Measurements from ENCODE around the gene ANKDD1B.
A peak's percentile ranks its signal among the peaks of the same experiment; 100 is the strongest.

Gene ANKDD1B

DNA sequence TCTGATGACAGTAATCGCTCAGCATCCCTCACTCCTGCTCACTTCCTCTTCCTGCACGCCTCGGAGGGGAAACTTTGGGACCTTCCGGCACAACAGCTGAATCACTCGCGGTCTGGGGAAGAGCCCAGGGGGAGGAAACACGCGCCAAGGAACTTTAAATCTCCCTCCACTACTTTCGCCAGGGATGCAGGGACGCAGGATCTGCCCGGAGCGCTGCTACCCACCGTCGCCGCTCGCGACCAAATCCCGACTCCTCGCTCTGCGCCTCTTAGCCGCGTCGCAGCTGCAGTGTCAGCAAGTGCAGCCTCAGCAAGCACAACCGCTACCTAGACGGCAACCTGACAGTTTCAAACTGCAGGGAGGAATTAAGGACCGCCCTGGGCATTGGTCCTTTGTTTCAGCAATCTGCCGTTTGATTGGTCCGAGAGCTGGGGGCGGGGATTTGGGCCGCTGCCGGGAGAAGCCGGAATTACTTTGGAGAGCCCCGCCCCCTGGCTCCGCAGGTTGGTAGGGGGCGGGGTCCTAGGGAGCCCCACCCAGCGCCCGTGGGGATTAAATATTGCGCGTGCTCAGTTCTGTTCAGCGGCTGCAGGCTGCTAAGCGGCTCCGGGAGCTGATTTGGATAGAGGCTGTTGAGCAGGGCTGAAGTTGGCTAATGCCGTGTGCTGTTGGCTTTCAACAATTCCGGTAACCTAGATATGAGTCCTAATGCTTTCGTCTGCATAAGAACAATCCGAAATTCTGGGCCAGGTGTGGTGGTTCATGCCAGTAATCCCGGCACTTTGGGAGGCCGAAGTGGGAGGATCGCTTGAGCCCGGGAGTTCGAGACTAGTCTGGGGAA lies 106.0 kb downstream of the ANKDD1B start, which contains the start of gene POC5:
Gene POC5 (minus strand): TSS at position 356 of the 841 bp plus-strand sequence. CDS start 4,500 bp downstream, outside the sequence.
- TF ChIP-seq, protein P1, sequence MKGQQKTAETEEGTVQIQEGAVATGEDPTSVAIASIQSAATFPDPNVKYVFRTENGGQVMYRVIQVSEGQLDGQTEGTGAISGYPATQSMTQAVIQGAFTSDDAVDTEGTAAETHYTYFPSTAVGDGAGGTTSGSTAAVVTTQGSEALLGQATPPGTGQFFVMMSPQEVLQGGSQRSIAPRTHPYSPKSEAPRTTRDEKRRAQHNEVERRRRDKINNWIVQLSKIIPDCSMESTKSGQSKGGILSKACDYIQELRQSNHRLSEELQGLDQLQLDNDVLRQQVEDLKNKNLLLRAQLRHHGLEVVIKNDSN (IDR thresholded peaks at IDR 0.05) = no peak
- TF ChIP-seq EP300 (IDR thresholded peaks at IDR 0.05; ENCODE audit: borderline replicate concordance) = no peak
- TF ChIP-seq, protein P2, sequence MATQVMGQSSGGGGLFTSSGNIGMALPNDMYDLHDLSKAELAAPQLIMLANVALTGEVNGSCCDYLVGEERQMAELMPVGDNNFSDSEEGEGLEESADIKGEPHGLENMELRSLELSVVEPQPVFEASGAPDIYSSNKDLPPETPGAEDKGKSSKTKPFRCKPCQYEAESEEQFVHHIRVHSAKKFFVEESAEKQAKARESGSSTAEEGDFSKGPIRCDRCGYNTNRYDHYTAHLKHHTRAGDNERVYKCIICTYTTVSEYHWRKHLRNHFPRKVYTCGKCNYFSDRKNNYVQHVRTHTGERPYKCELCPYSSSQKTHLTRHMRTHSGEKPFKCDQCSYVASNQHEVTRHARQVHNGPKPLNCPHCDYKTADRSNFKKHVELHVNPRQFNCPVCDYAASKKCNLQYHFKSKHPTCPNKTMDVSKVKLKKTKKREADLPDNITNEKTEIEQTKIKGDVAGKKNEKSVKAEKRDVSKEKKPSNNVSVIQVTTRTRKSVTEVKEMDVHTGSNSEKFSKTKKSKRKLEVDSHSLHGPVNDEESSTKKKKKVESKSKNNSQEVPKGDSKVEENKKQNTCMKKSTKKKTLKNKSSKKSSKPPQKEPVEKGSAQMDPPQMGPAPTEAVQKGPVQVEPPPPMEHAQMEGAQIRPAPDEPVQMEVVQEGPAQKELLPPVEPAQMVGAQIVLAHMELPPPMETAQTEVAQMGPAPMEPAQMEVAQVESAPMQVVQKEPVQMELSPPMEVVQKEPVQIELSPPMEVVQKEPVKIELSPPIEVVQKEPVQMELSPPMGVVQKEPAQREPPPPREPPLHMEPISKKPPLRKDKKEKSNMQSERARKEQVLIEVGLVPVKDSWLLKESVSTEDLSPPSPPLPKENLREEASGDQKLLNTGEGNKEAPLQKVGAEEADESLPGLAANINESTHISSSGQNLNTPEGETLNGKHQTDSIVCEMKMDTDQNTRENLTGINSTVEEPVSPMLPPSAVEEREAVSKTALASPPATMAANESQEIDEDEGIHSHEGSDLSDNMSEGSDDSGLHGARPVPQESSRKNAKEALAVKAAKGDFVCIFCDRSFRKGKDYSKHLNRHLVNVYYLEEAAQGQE (IDR thresholded peaks at IDR 0.05; ENCODE audit: low read depth) = no peak
- TF ChIP-seq TAF1 (IDR thresholded peaks at IDR 0.05; ENCODE audit: low read depth) = peak; percentile 82
- TF ChIP-seq YY1 (IDR thresholded peaks at IDR 0.05; ENCODE audit: low read depth) = no peak
- no peak for TF ChIP-seq ZBTB7A (IDR thresholded peaks at IDR 0.05; ENCODE audit: low read depth)
- no peak for TF ChIP-seq EGR1 (IDR thresholded peaks at IDR 0.05)
- TF ChIP-seq RAD21 (IDR thresholded peaks at IDR 0.05; ENCODE audit: low read depth) = no peak
- TF ChIP-seq NFIC (IDR thresholded peaks at IDR 0.05) = peak; percentile 67
- TF ChIP-seq CEBPB (IDR thresholded peaks at IDR 0.05) = no peak
- peak; percentile 50 for TF ChIP-seq TCF12 (IDR thresholded peaks at IDR 0.05; ENCODE audit: low read depth)
- TF ChIP-seq, protein P3, sequence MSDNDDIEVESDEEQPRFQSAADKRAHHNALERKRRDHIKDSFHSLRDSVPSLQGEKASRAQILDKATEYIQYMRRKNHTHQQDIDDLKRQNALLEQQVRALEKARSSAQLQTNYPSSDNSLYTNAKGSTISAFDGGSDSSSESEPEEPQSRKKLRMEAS (IDR thresholded peaks at IDR 0.05) = peak; percentile 92
- TF ChIP-seq FOXM1 (IDR thresholded peaks at IDR 0.05; ENCODE audit: borderline replicate concordance, low read depth) = peak; percentile 56
- TF ChIP-seq CREB1 (IDR thresholded peaks at IDR 0.05; ENCODE audit: low read depth) = 0 out of 2 replicates have a peak, but pooled peaks have one; percentile 46
- TF ChIP-seq TEAD4 (IDR thresholded peaks at IDR 0.05) = 0 out of 2 replicates have a peak, but pooled peaks have one; percentile 10

DNA sequence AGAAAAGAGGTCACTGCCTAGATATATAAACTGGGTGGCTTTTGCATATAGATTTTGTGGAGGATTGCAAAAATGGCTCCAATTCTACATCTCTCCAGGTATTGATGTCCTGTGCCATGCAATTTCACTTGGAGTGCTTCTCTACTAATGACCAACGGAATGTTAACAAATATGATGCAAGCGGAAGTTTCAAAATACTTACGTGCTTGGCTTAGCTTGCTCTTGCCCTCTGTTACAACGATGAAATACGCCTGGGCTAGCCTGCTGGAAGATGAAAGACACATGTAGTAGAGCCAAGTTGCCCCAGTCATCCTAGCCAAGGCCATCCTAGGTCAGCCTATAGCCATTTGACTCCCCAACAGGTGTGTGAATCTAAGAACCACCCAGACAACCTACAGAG lies 109.6 kb downstream of the ANKDD1B start:
- TF ChIP-seq, protein P1 (IDR thresholded peaks at IDR 0.05) = no peak

Data from Ishikawa (cell line).